ENCODE results near the gene CTSL. TPM values are rescaled to one million over a fixed set of nuclear protein-coding genes. Genes with fewer than 3 reads are reported as not detected.
A peak's percentile ranks its signal among the peaks of the same experiment; 100 is the strongest.

CTSL gene
- total RNA-seq, 1 experiment from 2014 or later, result 1,779 TPM

DNA sequence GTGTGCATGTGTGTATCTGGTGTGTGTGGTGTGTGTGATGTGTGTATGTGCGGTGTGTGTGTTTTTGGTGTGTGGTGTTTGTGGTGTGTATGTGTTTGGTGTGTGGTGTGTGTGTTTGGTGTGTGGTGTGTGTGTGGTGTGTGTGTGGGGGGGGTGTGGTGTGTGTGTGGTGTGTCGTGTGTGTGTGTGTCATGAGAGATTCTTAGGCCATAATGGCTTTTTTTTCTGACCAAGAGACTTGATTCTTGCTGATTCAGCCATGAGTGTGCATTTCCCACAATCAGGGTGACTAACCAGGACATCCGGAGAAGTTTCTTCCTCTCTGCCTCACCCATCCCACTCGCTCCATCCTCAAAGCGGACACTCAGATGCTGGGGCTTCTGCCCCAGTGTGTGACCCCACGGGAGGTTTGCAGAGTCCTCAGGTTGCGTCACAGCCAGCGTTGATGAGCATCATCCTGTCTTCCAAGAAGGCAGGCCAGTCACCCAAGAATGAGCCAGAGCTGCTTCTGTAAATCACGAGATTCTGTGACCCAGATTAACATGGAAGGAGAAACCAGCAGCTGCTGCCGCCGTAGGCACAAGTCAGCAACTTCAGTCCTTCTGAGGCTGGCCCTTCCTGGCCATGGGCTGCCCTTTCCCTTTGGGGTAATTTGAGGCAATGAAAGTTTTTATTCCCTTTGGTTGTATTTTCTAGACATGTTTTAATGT lies 12.5 kb upstream of the CTSL start:
- in situ Hi-C loops (cut with HindIII; ENCODE audit: low pct_unique_long_range_greater_than_20kb, low sequenced_read_pairs), result no loop called here
- peak; percentile 98 for DNase-seq (ENCODE audit: low read depth, low spot score)

- in situ Hi-C loops (cut with HindIII; ENCODE audit: low pct_unique_long_range_greater_than_20kb, low sequenced_read_pairs), result no loop called here
- DNase-seq (ENCODE audit: low read depth, low spot score), result no peak
Measured at GRCh38 chr9:87713988-87714330, 12.0 kb upstream of the CTSL start.

DNA sequence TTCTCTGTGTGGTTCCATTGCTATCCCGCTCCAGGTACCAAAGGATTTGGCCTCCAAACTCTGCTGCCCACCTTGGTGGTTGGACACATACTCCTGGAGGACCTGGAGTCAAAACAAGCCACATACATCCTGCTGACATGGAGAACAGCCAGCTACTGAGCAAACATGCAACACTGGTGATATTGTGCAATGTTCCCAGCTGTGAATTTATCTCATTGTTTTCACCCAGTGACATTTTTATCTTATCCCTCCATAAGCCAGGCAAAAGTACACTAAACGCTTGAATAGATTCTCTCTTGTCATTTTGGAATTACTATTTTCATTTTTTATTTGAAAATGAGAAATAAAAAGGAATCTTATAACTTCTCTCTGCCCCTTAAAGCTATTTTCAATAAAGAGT lies 11.1 kb upstream of the CTSL start:
- DNase-seq (ENCODE audit: low read depth, low spot score), result peak; percentile 78
- in situ Hi-C loops (cut with HindIII; ENCODE audit: low pct_unique_long_range_greater_than_20kb, low sequenced_read_pairs), result no loop called here

DNA sequence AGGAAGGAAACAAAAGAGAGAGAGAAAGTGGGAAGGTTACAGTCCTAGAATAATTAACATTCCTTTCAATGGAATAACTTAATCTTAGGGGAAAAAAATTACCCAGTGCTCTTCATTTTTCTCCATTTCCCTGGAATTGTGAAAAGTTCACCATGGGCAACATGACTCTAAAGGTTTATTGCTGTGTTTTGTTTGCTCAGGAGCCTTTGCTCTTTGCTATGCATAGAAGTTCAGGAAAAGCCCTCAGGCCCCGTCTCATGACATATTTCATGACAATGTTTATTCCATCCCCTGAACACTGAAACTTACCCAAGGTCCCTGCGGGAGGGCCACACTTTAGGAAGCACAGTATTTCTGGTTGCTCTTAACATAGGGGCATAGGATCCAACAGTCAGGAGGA lies 9.8 kb upstream of the CTSL start:
- in situ Hi-C loops (cut with HindIII; ENCODE audit: low pct_unique_long_range_greater_than_20kb, low sequenced_read_pairs), result no loop called here
- DNase-seq (ENCODE audit: low read depth, low spot score), result peak; percentile 62

DNA sequence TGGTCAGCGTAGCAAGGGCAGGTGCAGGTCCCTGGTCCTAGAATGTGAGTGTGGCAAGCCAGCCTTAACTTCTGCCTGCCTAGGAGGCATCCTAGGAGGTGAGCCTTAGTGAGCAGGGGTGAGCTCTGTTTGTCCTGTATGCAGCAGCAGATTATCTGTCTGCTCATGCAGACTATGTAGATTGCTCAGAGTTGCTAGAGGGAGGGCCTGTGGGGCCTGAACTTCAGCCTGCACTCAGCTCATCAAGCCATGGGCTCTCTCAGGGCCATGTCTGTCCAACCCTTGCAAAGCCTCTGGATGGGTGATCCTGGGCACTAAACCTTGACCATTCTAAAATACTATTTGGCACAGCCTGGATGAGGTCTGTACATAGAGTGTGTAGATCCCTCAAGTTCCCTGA lies 8.5 kb upstream of the CTSL start:
- in situ Hi-C loops (cut with HindIII; ENCODE audit: low pct_unique_long_range_greater_than_20kb, low sequenced_read_pairs), result no loop called here
- DNase-seq (ENCODE audit: low read depth, low spot score), result no peak

DNA sequence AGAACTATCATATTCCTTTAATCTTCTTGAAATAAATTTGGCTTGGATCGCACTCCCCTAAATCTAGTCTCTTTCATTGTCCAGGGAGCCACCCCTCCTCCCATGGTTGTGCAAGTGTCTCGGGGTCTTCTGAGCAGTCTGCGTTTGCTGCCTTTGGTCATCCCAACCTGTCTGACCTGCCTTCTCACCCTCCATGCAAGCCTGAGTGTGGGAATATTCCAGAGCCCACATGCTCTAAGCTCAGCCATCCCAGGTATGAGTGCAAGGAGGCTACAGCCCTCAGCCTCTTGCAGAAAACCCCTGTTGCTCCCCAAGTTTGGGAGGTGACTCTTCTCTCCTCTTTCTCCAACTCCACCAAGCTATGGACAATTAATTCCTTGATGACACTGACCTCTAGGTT lies 7.7 kb upstream of the CTSL start:
- in situ Hi-C loops (cut with HindIII; ENCODE audit: low pct_unique_long_range_greater_than_20kb, low sequenced_read_pairs), result no loop called here

DNA sequence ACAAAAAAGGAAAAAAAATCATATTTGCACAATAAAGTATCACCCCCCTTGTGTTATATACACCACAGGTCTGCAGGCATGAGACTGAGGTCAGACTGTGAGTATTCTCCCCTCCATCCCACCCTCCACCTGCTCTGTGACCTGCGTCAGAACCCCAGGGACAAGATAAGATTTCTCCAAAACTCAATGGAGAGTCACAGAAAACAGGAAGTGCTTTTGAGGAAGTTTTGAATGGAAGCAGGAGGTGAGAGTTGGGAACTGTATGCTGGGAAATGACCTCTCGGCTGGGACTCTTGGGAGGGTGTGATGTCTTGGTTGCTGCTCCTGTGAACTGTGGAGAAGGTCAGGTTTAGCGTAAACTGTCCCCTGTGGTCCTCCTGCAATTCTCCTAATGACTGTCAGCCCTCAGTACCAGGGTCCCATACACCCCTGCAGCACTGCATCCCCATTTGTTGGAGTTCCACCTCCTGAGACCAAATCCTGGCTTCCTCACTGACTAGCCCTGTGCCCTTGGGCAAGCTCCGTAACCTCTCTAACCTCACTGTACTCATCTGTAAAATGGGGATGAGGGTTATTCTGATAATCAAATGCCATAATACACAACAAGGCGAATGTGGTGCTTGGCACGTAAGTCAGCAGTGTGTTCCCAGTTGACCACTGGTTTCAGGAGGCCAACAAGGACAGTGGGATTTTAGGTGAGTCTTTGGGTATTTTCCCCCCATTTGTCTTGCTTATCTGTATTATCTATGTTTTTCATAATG lies 6.9 kb upstream of the CTSL start:
- DNase-seq (ENCODE audit: low read depth, low spot score), result no peak
- in situ Hi-C loops (cut with HindIII; ENCODE audit: low pct_unique_long_range_greater_than_20kb, low sequenced_read_pairs), result no loop called here

More for the DNA sequence above, 7.7 kb upstream of the CTSL start:
- DNase-seq (ENCODE audit: low read depth, low spot score), result no peak

- DNase-seq (ENCODE audit: low read depth, low spot score), result no peak
- in situ Hi-C loops (cut with HindIII; ENCODE audit: low pct_unique_long_range_greater_than_20kb, low sequenced_read_pairs), result no loop called here
Measured at GRCh38 chr9:87720173-87720572, 5.7 kb upstream of the CTSL start.

- no peak for DNase-seq (ENCODE audit: low read depth, low spot score)
- in situ Hi-C loops (cut with HindIII; ENCODE audit: low pct_unique_long_range_greater_than_20kb, low sequenced_read_pairs), result no loop called here
Measured at GRCh38 chr9:87722393-87723088, 3.4 kb upstream of the CTSL start.

- peak; percentile 52 for DNase-seq (ENCODE audit: low read depth, low spot score)
- in situ Hi-C loops (cut with HindIII; ENCODE audit: low pct_unique_long_range_greater_than_20kb, low sequenced_read_pairs), result no loop called here
Measured at GRCh38 chr9:87725356-87725899, 491 bp upstream of the CTSL start.

GRCh38 chr9:87729246-87729645 lies 3.3 kb downstream of the CTSL start:
- DNase-seq (ENCODE audit: low read depth, low spot score), result no peak
- in situ Hi-C loops (cut with HindIII; ENCODE audit: low pct_unique_long_range_greater_than_20kb, low sequenced_read_pairs), result no loop called here

GRCh38 chr9:87731321-87731720 lies 5.4 kb downstream of the CTSL start:
- DNase-seq (ENCODE audit: low read depth, low spot score), result no peak
- in situ Hi-C loops (cut with HindIII; ENCODE audit: low pct_unique_long_range_greater_than_20kb, low sequenced_read_pairs), result no loop called here

- in situ Hi-C loops (cut with HindIII; ENCODE audit: low pct_unique_long_range_greater_than_20kb, low sequenced_read_pairs), result no loop called here
- no peak for DNase-seq (ENCODE audit: low read depth, low spot score)
Measured at GRCh38 chr9:87732344-87732743, 6.4 kb downstream of the CTSL start.

DNA sequence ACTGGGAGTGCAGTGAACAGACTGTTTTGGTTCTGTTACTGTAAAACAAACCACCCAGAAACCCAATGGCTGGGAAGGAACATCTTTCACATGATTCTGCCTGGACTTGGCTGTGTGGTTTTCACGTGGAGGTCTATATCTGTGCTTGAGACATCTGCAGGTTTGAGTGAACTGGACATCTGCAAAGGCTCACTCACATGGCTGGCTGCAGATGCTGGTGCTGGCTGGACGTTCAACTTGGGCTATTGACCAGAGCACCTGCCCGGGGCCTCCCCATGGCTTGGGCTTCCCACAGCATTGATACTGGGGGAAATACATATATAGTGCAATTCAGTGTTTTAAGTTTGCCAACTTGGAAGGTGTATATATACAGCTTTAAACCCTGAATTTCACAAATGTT lies 6.8 kb downstream of the CTSL start:
- DNase-seq (ENCODE audit: low read depth, low spot score), result no peak

DNA sequence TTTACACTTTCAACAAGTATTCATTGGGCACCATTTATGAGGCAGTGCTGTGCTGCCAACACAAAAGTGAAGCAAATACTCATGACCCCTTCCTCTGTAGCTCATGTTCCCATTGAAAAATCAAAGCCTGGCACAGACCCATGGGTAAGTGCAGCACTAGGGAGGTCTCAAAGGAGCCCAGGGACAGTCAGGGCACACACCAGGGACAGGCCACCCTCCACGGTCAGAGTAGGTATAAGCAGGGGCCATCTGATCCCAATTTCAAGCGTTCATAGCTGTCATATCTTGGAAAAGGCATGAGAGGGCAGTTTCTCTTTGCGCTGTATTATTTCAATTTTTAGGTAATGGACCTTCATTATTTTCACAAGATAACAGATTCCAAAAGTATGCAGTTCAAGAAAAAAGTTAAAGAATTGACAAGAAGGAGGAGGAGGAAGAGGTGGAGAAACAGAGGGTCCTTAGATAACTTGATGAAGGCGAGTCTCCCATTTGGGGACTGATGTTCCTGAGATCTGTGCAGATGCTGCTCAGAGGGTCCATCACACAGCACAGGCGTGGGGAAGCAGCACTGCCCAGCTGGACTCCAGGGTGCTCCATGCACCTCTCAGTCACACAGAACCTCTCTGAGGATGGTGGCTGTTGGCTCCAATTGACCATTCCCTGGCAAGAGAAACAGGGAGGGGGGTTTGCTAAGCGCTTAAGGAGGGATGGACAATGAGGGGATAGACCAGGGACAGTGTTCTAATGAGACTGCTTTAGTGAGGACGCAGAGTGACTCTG lies 7.5 kb downstream of the CTSL start:
- in situ Hi-C loops (cut with HindIII; ENCODE audit: low pct_unique_long_range_greater_than_20kb, low sequenced_read_pairs), result no loop called here

More for the DNA sequence above, 6.8 kb downstream of the CTSL start:
- in situ Hi-C loops (cut with HindIII; ENCODE audit: low pct_unique_long_range_greater_than_20kb, low sequenced_read_pairs), result no loop called here

GRCh38 chr9:87734106-87734505 lies 8.2 kb downstream of the CTSL start:
- in situ Hi-C loops (cut with HindIII; ENCODE audit: low pct_unique_long_range_greater_than_20kb, low sequenced_read_pairs), result no loop called here
- no peak for DNase-seq (ENCODE audit: low read depth, low spot score)

More for the DNA sequence above, 7.5 kb downstream of the CTSL start:
- no peak for DNase-seq (ENCODE audit: low read depth, low spot score)

- DNase-seq (ENCODE audit: low read depth, low spot score), result no peak
- in situ Hi-C loops (cut with HindIII; ENCODE audit: low pct_unique_long_range_greater_than_20kb, low sequenced_read_pairs), result no loop called here
Measured at GRCh38 chr9:87739546-87739945, 13.6 kb downstream of the CTSL start.

- in situ Hi-C loops (cut with HindIII; ENCODE audit: low pct_unique_long_range_greater_than_20kb, low sequenced_read_pairs), result no loop called here
- DNase-seq (ENCODE audit: low read depth, low spot score), result no peak
Measured at GRCh38 chr9:87740209-87740608, 14.3 kb downstream of the CTSL start.

Data from SK-MEL-5 (cell line).